ENCODE results near the gene SYVN1.

SYVN1 gene

DNA sequence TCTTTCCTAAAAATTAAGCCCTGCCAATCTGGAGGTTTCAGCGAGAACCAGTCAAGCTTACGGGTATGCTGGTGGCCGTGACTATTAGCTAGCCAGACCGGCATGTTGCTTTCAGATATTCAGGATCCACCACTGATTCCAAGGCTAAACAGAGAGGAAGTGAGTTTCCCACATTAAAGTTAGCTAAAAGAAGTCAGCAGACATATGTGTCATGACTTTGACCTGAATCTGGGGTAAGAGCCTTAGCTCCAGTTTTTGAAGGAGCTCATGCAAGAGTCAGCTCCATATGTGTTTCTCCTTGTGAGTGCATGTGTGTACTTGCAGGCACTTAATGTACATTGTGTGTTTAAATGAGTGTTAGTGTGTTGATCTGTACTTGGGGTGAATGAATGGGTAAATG is 48.9 kb downstream of the SYVN1 start:
- DNase-seq = no peak

DNA sequence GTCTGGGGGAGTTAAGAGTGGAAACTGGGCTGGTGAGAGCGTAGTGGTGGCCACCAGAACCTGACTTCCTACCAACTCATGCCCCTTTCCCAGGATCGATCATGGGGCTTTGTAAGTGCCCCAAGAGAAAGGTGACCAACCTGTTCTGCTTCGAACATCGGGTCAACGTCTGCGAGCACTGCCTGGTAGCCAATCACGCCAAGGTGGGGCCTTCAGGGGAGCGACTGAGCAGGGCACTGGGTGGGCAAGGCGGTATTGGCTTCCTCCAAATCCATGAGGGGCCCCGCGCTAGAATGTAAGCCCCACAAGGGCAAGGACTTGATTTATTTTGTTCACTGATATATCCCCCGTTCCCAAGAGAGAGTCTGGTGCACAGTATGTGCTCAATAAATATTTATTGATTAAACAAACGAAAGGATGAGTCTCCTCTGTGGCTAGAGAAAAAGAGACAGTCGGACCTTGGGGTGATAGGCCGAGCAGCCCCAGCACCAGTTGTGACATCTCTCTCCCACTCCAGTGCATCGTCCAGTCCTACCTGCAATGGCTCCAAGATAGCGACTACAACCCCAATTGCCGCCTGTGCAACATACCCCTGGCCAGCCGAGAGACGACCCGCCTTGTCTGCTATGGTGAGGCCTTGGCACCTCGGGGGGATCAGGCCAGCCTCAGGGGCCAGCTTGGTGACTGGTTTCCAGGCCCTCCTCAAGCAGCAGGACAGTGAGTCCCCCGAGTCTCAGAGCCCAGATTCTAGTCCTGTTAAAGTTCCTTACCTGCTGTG is 49.5 kb downstream of the SYVN1 start:
- no peak for DNase-seq

- DNase-seq = peak; percentile 97
Measured at GRCh38 chr11:65083834-65084597, 50.3 kb downstream of the SYVN1 start, which contains the start of the genes CDCA5 and ZFPL1. CDCA5 (minus strand) TSS chr11:65084040; CDS start chr11:65083978, 62 bp downstream. ZFPL1 (plus strand) TSS chr11:65084222; CDS start chr11:65084699, 477 bp downstream.

DNA sequence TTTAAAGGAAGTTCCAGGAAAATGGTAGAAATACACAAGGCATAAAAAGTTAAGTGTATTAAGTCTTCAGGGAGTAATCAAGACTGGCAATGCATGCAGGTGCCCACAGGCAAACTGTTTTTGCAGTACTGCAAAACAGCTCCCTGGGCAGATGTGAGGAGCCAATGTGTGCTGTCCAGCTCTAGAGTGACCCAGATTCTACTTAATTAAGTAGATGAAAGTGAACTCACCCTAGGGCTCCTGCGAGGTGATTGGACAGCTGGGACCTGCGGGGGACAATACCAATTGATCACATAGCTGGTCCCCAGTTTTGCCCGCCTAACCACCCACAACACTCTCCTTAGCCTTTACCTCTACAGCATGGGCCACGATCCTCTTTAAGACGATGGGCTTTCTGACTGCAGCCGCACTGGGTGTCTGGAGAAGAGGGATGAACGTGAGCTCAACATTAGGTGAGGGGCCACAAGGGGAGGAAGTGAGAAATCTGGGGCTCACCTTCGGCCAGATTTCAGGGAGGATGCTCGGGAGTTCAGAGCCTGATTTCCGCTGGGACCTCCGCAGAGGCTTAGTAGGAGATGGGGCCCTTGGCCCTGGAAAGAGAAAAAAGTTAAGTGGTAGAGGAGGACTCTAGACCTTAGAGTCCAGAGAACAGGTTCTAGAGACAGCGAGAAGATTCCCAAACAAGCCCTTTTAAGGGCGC is 51.0 kb downstream of the SYVN1 start:
- no peak for DNase-seq

- DNase-seq = no peak
Measured at GRCh38 chr11:65078786-65079342, 55.5 kb downstream of the SYVN1 start.

- peak; percentile 13 for DNase-seq
Measured at GRCh38 chr11:65078151-65078550, 56.2 kb downstream of the SYVN1 start.

DNA sequence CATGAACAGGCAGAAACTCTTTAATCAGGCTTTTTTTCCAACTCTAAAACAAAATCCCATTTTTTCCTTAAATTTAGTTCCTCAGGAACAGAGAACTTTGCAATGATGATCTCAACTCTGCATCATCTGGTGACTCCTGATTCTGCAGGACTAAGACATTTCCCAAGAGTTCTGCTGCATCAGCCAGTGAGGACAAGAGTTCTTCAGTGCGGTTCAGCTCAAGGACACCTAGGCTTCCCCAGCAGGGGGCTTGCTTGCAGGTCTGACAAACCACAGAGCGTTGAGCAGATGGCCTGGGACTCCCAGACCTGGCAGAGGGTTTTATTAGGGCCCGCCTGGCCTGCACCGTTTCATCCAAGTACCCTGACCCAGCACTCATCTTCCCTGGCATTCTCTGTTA is 56.9 kb downstream of the SYVN1 start:
- DNase-seq = no peak

Data from fibroblast of skin of right quadriceps (primary cell).